ENCODE data around the gene MAPT. TPM values are rescaled to one million over a fixed set of nuclear protein-coding genes. Genes with fewer than 3 reads are reported as not detected.
"Not testable (repeated sequence)": the region's sequence is repeated elsewhere in the genome, so short reads cannot be mapped to it uniquely, and the experiment has no call there.

MAPT gene
- total RNA-seq, 2 experiments from 2014 or later = 1.3 to 1.4 TPM

DNA sequence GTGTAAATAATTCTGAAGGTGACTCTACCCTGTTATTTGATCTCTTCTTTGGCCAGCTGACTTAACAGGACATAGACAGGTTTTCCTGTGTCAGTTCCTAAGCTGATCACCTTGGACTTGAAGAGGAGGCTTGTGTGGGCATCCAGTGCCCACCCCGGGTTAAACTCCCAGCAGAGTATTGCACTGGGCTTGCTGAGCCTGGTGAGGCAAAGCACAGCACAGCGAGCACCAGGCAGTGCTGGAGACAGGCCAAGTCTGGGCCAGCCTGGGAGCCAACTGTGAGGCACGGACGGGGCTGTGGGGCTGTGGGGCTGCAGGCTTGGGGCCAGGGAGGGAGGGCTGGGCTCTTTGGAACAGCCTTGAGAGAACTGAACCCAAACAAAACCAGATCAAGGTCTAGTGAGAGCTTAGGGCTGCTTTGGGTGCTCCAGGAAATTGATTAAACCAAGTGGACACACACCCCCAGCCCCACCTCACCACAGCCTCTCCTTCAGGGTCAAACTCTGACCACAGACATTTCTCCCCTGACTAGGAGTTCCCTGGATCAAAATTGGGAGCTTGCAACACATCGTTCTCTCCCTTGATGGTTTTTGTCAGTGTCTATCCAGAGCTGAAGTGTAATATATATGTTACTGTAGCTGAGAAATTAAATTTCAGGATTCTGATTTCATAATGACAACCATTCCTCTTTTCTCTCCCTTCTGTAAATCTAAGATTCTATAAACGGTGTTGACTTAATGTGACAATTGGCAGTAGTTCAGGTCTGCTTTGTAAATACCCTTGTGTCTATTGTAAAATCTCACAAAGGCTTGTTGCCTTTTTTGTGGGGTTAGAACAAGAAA, 109.8 kb downstream of the MAPT start:
- Mint-ChIP-seq H3K4me1 (ENCODE audit: low read depth) (no peaks in the 10 kb centered on the region), H3K27ac (no peak overlapping the region), H3K36me3 (ENCODE audit: low read depth) (no peaks in the 10 kb centered on the region), H3K4me3 (no peak overlapping the region), H3K9me3 (no peaks in the 10 kb centered on the region), H3K27me3 (no peaks in the 10 kb centered on the region)
- no peak for DNase-seq
- ChIA-PET POLR2A (interaction anchor here (1.1 kb wide), 1 partner anchor 11 kb away, joined by 3 read pairs; no protein-coding TSS in a partner anchor), CTCF (interaction anchor here (1.1 to 6.2 kb wide), 13 partner anchors 9 to 283 kb away, joined by 3 to 46 read pairs (median 7); no protein-coding TSS in a partner anchor)
- no peak for ATAC-seq
- TF ChIP-seq, protein P1, sequence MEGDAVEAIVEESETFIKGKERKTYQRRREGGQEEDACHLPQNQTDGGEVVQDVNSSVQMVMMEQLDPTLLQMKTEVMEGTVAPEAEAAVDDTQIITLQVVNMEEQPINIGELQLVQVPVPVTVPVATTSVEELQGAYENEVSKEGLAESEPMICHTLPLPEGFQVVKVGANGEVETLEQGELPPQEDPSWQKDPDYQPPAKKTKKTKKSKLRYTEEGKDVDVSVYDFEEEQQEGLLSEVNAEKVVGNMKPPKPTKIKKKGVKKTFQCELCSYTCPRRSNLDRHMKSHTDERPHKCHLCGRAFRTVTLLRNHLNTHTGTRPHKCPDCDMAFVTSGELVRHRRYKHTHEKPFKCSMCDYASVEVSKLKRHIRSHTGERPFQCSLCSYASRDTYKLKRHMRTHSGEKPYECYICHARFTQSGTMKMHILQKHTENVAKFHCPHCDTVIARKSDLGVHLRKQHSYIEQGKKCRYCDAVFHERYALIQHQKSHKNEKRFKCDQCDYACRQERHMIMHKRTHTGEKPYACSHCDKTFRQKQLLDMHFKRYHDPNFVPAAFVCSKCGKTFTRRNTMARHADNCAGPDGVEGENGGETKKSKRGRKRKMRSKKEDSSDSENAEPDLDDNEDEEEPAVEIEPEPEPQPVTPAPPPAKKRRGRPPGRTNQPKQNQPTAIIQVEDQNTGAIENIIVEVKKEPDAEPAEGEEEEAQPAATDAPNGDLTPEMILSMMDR (IDR thresholded peaks at IDR 0.05) = no peak
- intact Hi-C loops (cut with micrococcal nuclease) = loop anchor here (2.0 to 10.0 kb wide), 2 partner anchors 209 to 281 kb away; no protein-coding TSS in a partner anchor

DNA sequence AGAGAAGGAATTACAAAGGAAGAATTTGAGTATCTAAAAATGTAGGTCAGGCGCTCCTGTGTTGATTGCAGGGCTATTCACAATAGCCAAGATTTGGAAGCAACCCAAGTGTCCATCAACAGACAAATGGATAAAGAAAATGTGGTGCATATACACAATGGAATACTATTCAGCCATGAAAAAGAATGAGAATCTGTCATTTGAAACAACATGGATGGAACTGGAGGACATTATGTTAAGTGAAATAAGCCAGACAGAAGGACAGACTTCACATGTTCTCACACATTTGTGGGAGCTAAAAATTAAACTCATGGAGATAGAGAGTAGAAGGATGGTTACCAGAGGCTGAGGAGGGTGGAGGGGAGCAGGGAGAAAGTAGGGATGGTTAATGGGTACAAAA, 111.7 kb downstream of the MAPT start:
- CTCF ChIA-PET; H3K9me3 Mint-ChIP-seq; H3K4me3 Mint-ChIP-seq; DNase-seq; POLR2A ChIA-PET; H3K36me3 Mint-ChIP-seq (ENCODE audit: low read depth); H3K4me1 Mint-ChIP-seq (ENCODE audit: low read depth); H3K27me3 Mint-ChIP-seq; ATAC-seq; H3K27ac Mint-ChIP-seq: not testable (repeated sequence)
- intact Hi-C loops (cut with micrococcal nuclease) = loop anchor here (10.0 kb wide), 1 partner anchor 279 kb away; no protein-coding TSS in a partner anchor

DNA sequence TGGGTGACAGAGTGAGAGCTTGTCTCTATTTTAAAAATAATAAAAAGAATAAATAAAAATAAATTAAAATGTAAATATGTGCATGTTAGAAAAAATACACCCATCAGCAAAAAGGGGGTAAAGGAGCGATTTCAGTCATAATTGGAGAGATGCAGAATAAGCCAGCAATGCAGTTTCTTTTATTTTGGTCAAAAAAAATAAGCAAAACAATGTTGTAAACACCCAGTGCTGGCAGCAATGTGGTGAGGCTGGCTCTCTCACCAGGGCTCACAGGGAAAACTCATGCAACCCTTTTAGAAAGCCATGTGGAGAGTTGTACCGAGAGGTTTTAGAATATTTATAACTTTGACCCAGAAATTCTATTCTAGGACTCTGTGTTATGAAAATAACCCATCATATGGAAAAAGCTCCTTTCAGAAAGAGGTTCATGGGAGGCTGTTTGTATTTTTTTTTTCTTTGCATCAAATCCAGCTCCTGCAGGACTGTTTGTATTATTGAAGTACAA, 113.2 kb downstream of the MAPT start:
- no peak for DNase-seq
- Mint-ChIP-seq H3K36me3 (ENCODE audit: low read depth) (no peaks in the 10 kb centered on the region), H3K4me3 (no peak overlapping the region), H3K9me3 (no peaks in the 10 kb centered on the region), H3K27me3 (no peaks in the 10 kb centered on the region), H3K4me1 (ENCODE audit: low read depth) (no peaks in the 10 kb centered on the region), H3K27ac (no peak overlapping the region)
- intact Hi-C loops (cut with micrococcal nuclease) = loop anchor here (10.0 kb wide), 1 partner anchor 277 kb away; no protein-coding TSS in a partner anchor
- TF ChIP-seq, protein P1 (IDR thresholded peaks at IDR 0.05) = no peak
- CTCF ChIA-PET = interaction anchor here (0.8 to 1.8 kb wide), 5 partner anchors 12 to 206 kb away, joined by 3 to 4 read pairs (median 3); no protein-coding TSS in a partner anchor
- POLR2A ChIA-PET = interaction anchor here (0.6 to 1.3 kb wide), 3 partner anchors 14 to 117 kb away, joined by 3 read pairs; no protein-coding TSS in a partner anchor
- no peak for ATAC-seq

- H3K4me1 Mint-ChIP-seq (ENCODE audit: low read depth) = no peaks in the 10 kb centered on the region
These were observed 114.2 kb downstream of the MAPT start for GRCh38 chr17:46008591-46008990.

More at GRCh38 chr17:46008591-46008990, 114.2 kb downstream of the MAPT start:
- no peak for ATAC-seq
- intact Hi-C loops (cut with micrococcal nuclease) = loop anchor here (10.0 kb wide), 1 partner anchor 276 kb away; no protein-coding TSS in a partner anchor
- POLR2A ChIA-PET = no interaction called here
- no peak overlapping the region for H3K27ac Mint-ChIP-seq
- H3K27me3 Mint-ChIP-seq = no peaks in the 10 kb centered on the region
- DNase-seq = no peak
- no peak overlapping the region for H3K4me3 Mint-ChIP-seq
- H3K36me3 Mint-ChIP-seq (ENCODE audit: low read depth) = no peaks in the 10 kb centered on the region
- TF ChIP-seq, protein P1 (IDR thresholded peaks at IDR 0.05) = no peak
- H3K9me3 Mint-ChIP-seq = no peaks in the 10 kb centered on the region
- CTCF ChIA-PET = interaction anchor here (1.8 kb wide), 1 partner anchor 12 kb away, joined by 4 read pairs; no protein-coding TSS in a partner anchor

Measured in activated CD8-positive, alpha-beta T cell treated with anti-CD3 and anti-CD28 coated beads for 36 hours (primary cell).